PFSK-1 (cell line): ENCODE data around the gene LTBP1.

ENCODE experiments used
- FOXP2 ChIP-seq: optimal IDR thresholded peaks from 2 replicates; pipeline ENCODE3; 2011; ENCODE audit warnings: borderline replicate concordance, control low read depth, inconsistent platforms; ENCODE audit not compliant: insufficient read depth; ENCODE audit errors: extremely low read length, extremely low read depth
- REST ChIP-seq, 2 experiments: IDR thresholded peaks; 2 replicates each; pipeline versions ENCODE4 v1.6.1 to v1.8.0; 2011 to 2012; ENCODE audit warnings: low read depth in 2 of 2, low read length in 2 of 2, control low read depth in 1 of 2, inconsistent platforms in 1 of 2, mild to moderate bottlenecking in 1 of 2, moderate library complexity in 1 of 2; ENCODE audit not compliant: insufficient read depth in 1 of 2
- SIN3A ChIP-seq: IDR thresholded peaks from 2 replicates; pipeline ENCODE4 v1.6.1; 2012; ENCODE audit warnings: mild to moderate bottlenecking, low read length, moderate library complexity, borderline replicate concordance; ENCODE audit not compliant: insufficient read depth
- TAF1 ChIP-seq: IDR thresholded peaks from 2 replicates; pipeline ENCODE4 v1.6.1; 2012; ENCODE audit warnings: low read length, control low read depth, borderline replicate concordance; ENCODE audit not compliant: insufficient read depth

GRCh38 chr2:33022989-33023727 is 76.4 kb downstream of the LTBP1 start:
- TF ChIP-seq REST (IDR thresholded peaks at IDR 0.05; ENCODE audit: insufficient read depth in 1 of 2, low read depth in 2 of 2, low read length in 2 of 2) (no peak), FOXP2 (no peak), TAF1 (no peak), SIN3A (no peak)
